Uterus (tissue), 4 donors: ENCODE results near the gene ACBD6. TPM values are rescaled to one million over a fixed set of nuclear protein-coding genes. Genes with fewer than 3 reads are reported as not detected.

Source experiments
- DNase-seq, 2 donors: peaks; one replicate each; pipeline ENCODE4 v3.0.0-alpha.2; 2019 to 2020
- H3K27ac ChIP-seq, 2 donors: fragments of 200-600 bp; sonication (generic); 1 replicate in 1 of 2; 2 replicates in 1 of 2; pipeline ENCODE4 v1.5.1; 2016 to 2018
- H3K27me3 ChIP-seq, 2 donors: fragments of 200-600 bp; sonication (generic); one replicate each; pipeline ENCODE4 v1.5.1; 2018 to 2019; ENCODE audit warnings: control low read depth in 1 of 2
- H3K36me3 ChIP-seq, 2 donors: fragments of 200-600 bp; sonication (generic); one replicate each; pipeline ENCODE4 v1.5.1; 2019; ENCODE audit warnings: control low read depth in 1 of 2
- H3K4me1 ChIP-seq, 2 donors: fragments of 200-600 bp; sonication (generic); one replicate each; pipeline ENCODE4 v1.5.1; 2018 to 2019; ENCODE audit warnings: control low read depth in 1 of 2
- H3K4me3 ChIP-seq, 2 donors: fragments of 200-600 bp; sonication (generic); 1 replicate in 1 of 2; 2 replicates in 1 of 2; pipeline ENCODE4 v1.5.1; 2018 to 2019; ENCODE audit warnings: mild to moderate bottlenecking in 1 of 2
- H3K9me3 ChIP-seq, 2 donors: fragments of 200-600 bp; sonication (generic); one replicate each; pipeline ENCODE4 v1.5.1; 2019; ENCODE audit warnings: control low read depth in 1 of 2
- CTCF ChIP-seq, 4 experiments: fragments of 200-600 bp in 2 of 4; fragments of 450-650 bp in 2 of 4; sonication (generic) in 2 of 4; IDR thresholded peaks; one replicate each; pipeline ENCODE4 v1.5.1; 2016 to 2019; ENCODE audit warnings: antibody characterized with exemption in 4 of 4, mild to moderate bottlenecking in 2 of 4, moderate library complexity in 1 of 4
- POLR2A ChIP-seq, 2 donors: fragments of 450-650 bp; IDR thresholded peaks; one replicate each; pipeline ENCODE4 v1.6.1; 2016; ENCODE audit warnings: antibody characterized with exemption in 2 of 2, mild to moderate bottlenecking in 1 of 2, moderate library complexity in 1 of 2
- intact Hi-C: fragments of 100-400 bp; cut with DNase I; formaldehyde crosslinking; loops from one replicate; pipeline ENCODE4 v1.15.1; 2023; ENCODE audit warnings: low total_unique reads
- total RNA-seq, 4 donors: library from RNA; depleted of rRNA in 3 of 4; stranded (reverse); fragments of >200 nt in 3 of 4; gene quantifications; one replicate each; pipeline versions ENCODE4 v1.1.0 to v1.2.4, GENCODE V29; 2014 to 2023
- donor health status: DM: yes; HTN: yes; CAD: no.

Gene ACBD6
- total RNA-seq, 4 donors from 2014 or later: 22.1 to 54.7 (median 39.6) TPM

GRCh38 chr1:180360333-180361075 lies 141.9 kb downstream of the ACBD6 start:
- TF ChIP-seq CTCF (IDR thresholded peaks at IDR 0.05) (no peak), POLR2A (IDR thresholded peaks at IDR 0.05) (no peak)
- intact Hi-C loops: no loop called here
- Histone ChIP-seq H3K9me3 (no peaks in the 10 kb centered on the region), H3K4me1 (no peaks in the 10 kb centered on the region), H3K4me3 (no peak overlapping the region), H3K27ac (no peak overlapping the region), H3K27me3 (no peaks in the 10 kb centered on the region), H3K36me3 (no peaks in the 10 kb centered on the region)
- no peak for DNase-seq

GRCh38 chr1:180358649-180359048 lies 143.7 kb downstream of the ACBD6 start:
- intact Hi-C loops: no loop called here
- no peaks in the 10 kb centered on the region for H3K4me1 ChIP-seq
- no peak overlapping the region for H3K4me3 ChIP-seq
- H3K9me3 ChIP-seq: no peaks in the 10 kb centered on the region
- no peaks in the 10 kb centered on the region for H3K27me3 ChIP-seq
- no peak overlapping the region for H3K27ac ChIP-seq
- H3K36me3 ChIP-seq: no peaks in the 10 kb centered on the region
- TF ChIP-seq CTCF (IDR thresholded peaks at IDR 0.05) (no peak), POLR2A (IDR thresholded peaks at IDR 0.05) (no peak)
- DNase-seq: no peak

GRCh38 chr1:180353945-180354344 lies 148.4 kb downstream of the ACBD6 start:
- Histone ChIP-seq H3K4me1 (no peaks in the 10 kb centered on the region), H3K9me3 (no peaks in the 10 kb centered on the region), H3K36me3 (no peaks in the 10 kb centered on the region), H3K4me3 (no peak overlapping the region), H3K27me3 (no peaks in the 10 kb centered on the region), H3K27ac (no peak overlapping the region)
- intact Hi-C loops: no loop called here
- DNase-seq: no peak
- TF ChIP-seq CTCF (IDR thresholded peaks at IDR 0.05): no peak
- TF ChIP-seq POLR2A (IDR thresholded peaks at IDR 0.05): no peak

GRCh38 chr1:180352588-180352987 lies 149.8 kb downstream of the ACBD6 start:
- no peaks in the 10 kb centered on the region for H3K4me1 ChIP-seq
- no peaks in the 10 kb centered on the region for H3K27me3 ChIP-seq
- H3K4me3 ChIP-seq: no peak overlapping the region
- H3K9me3 ChIP-seq: no peaks in the 10 kb centered on the region
- H3K27ac ChIP-seq: no peak overlapping the region
- DNase-seq: no peak
- TF ChIP-seq POLR2A (IDR thresholded peaks at IDR 0.05) (no peak), CTCF (IDR thresholded peaks at IDR 0.05) (no peak)
- intact Hi-C loops: no loop called here
- no peaks in the 10 kb centered on the region for H3K36me3 ChIP-seq

- H3K36me3 ChIP-seq: no peaks in the 10 kb centered on the region
- DNase-seq: no peak
- TF ChIP-seq POLR2A (IDR thresholded peaks at IDR 0.05) (no peak), CTCF (IDR thresholded peaks at IDR 0.05) (no peak)
- no peaks in the 10 kb centered on the region for H3K27me3 ChIP-seq
- no peak overlapping the region for H3K4me3 ChIP-seq
- intact Hi-C loops: no loop called here
- no peaks in the 10 kb centered on the region for H3K4me1 ChIP-seq
- no peaks in the 10 kb centered on the region for H3K9me3 ChIP-seq
- no peak overlapping the region for H3K27ac ChIP-seq
Measured at GRCh38 chr1:180352021-180352420, 150.4 kb downstream of the ACBD6 start.
